Measurements from ENCODE around the gene CFAP61.

DNA sequence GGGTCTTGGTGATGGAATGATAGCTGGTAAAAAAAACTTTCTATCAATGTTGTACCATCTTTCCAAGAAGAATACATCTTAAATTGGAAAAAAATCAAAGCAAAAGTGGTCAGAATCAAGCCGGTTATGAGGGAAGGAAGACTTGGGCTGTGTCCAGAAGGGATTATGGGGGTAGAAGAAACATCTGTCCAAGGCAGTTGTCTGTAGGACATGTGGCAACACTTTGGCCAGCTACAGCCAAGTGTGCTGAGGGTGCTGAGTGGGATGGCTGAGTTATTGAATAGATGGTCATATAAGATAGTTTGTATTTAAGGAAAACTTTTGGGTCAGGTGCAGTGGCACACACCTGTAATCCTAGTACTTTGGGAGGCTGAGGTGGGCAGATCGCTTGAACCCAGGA is 354.0 kb downstream of the CFAP61 start:
- TF ChIP-seq, protein P1, sequence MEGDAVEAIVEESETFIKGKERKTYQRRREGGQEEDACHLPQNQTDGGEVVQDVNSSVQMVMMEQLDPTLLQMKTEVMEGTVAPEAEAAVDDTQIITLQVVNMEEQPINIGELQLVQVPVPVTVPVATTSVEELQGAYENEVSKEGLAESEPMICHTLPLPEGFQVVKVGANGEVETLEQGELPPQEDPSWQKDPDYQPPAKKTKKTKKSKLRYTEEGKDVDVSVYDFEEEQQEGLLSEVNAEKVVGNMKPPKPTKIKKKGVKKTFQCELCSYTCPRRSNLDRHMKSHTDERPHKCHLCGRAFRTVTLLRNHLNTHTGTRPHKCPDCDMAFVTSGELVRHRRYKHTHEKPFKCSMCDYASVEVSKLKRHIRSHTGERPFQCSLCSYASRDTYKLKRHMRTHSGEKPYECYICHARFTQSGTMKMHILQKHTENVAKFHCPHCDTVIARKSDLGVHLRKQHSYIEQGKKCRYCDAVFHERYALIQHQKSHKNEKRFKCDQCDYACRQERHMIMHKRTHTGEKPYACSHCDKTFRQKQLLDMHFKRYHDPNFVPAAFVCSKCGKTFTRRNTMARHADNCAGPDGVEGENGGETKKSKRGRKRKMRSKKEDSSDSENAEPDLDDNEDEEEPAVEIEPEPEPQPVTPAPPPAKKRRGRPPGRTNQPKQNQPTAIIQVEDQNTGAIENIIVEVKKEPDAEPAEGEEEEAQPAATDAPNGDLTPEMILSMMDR (IDR thresholded peaks at IDR 0.05) = no peak
- TF ChIP-seq POLR2AphosphoS5 (IDR thresholded peaks at IDR 0.05) = no peak

All from breast epithelium (tissue), 3 donors.